Activated B cell treated with CpG ODN at 0.5 μM for 24 hours (primary cell): ENCODE data around the gene GFRA1. TPM values are rescaled to one million over a fixed set of nuclear protein-coding genes. Genes with fewer than 3 reads are reported as not detected.

Source experiments
- ATAC-seq: fragments of 200-7000 bp; cut with Tn5 transposase; one replicate; pipeline ENCODE4 v1.10.0; 2021; ENCODE audit warnings: low read depth, mild to moderate bottlenecking, moderate library complexity
- CTCF ChIA-PET: fragments of 350-600 bp; sonication (Branson Sonifier 250); formaldehyde crosslinking; loops from one replicate; lab custom pipeline; 2021; ENCODE audit warnings: antibody characterized with exemption; lab: Charles Lee
- POLR2A ChIA-PET: fragments of 350-600 bp; sonication (Branson Sonifier 250); formaldehyde crosslinking; loops from one replicate; lab custom pipeline; 2021; ENCODE audit warnings: antibody characterized with exemption; lab: Charles Lee
- DNase-seq: peaks from one replicate; pipeline ENCODE4 v3.0.0; 2022
- H3K27ac Mint-ChIP-seq: one replicate; pipeline ENCODE4 v1.8.0; 2020; ENCODE audit warnings: mixed read lengths
- H3K27me3 Mint-ChIP-seq: one replicate; pipeline ENCODE4 v1.8.0; 2021; ENCODE audit warnings: mixed read lengths
- H3K36me3 Mint-ChIP-seq: one replicate; pipeline ENCODE4 v1.8.0; 2021; ENCODE audit warnings: low read depth, mixed read lengths
- H3K4me1 Mint-ChIP-seq: one replicate; pipeline ENCODE4 v1.8.0; 2021; ENCODE audit warnings: mixed read lengths
- H3K4me3 Mint-ChIP-seq: one replicate; pipeline ENCODE4 v1.8.0; 2020; ENCODE audit warnings: mild to moderate bottlenecking, mixed read lengths
- H3K9me3 Mint-ChIP-seq: one replicate; pipeline ENCODE4 v1.8.0; 2020; ENCODE audit warnings: mixed read lengths
- CTCF ChIP-seq: fragments of 200-600 bp; IDR thresholded peaks from one replicate; pipeline ENCODE4 v1.8.0; 2022; ENCODE audit warnings: antibody characterized with exemption, mild to moderate bottlenecking
- intact Hi-C: fragments of 100-400 bp; cut with micrococcal nuclease; formaldehyde crosslinking; loops from one replicate; pipeline ENCODE4 v1.15.1; 2024
- total RNA-seq: library from RNA; stranded (reverse); gene quantifications from 2 replicates; pipeline ENCODE4 v1.2.3, GENCODE V29; 2022

Gene GFRA1
- total RNA-seq, 1 donor from 2014 or later, result not detected

GRCh38 chr10:116011929-116012328, 261.1 kb downstream of the GFRA1 start:
- DNase-seq (no peak), ATAC-seq (no peak)
- no peak for TF ChIP-seq CTCF
- ChIA-PET CTCF (no interaction called here), POLR2A (no interaction called here)
- H3K27me3 Mint-ChIP-seq, result no peaks in the 10 kb centered on the region
- no peak overlapping the region for H3K4me3 Mint-ChIP-seq
- no peak overlapping the region for H3K27ac Mint-ChIP-seq
- H3K36me3 Mint-ChIP-seq, result no peaks in the 10 kb centered on the region
- H3K4me1 Mint-ChIP-seq, result no peaks in the 10 kb centered on the region
- peaks cover 4% of the 10 kb centered on the region for H3K9me3 Mint-ChIP-seq
- intact Hi-C loops, result no loop called here

GRCh38 chr10:116007256-116007891, 265.6 kb downstream of the GFRA1 start:
- DNase-seq (no peak), ATAC-seq (no peak)
- intact Hi-C loops, result no loop called here
- Mint-ChIP-seq H3K27me3 (no peaks in the 10 kb centered on the region), H3K4me3 (no peak overlapping the region), H3K4me1 (no peaks in the 10 kb centered on the region), H3K27ac (no peak overlapping the region), H3K36me3 (no peaks in the 10 kb centered on the region), H3K9me3 (peaks cover 7% of the 10 kb centered on the region)
- ChIA-PET POLR2A (no interaction called here), CTCF (no interaction called here)
- TF ChIP-seq CTCF, result no peak

Other genes with a start within 250 kb of the GFRA1 start
- gene CCDC172, start 51.2 kb upstream of the GFRA1 start, total RNA-seq, result not detected in 2 replicates
- gene PNLIPRP3, start 154.6 kb upstream of the GFRA1 start, total RNA-seq, result not detected in 2 replicates